GM08714 (cell line): ENCODE measurements around the gene GSTO2.
A peak's percentile ranks its signal among the peaks of the same experiment; 100 is the strongest.

Experiments
- H3K4me3 ChIP-seq: fragments of 200-500 bp; sonication (Bioruptor generic); 2 replicates; pipeline ENCODE4 v1.5.1; 2014; ENCODE audit warnings: mild to moderate bottlenecking, low read length, inconsistent platforms
- ZNF274 ChIP-seq: IDR thresholded peaks from 2 replicates; pipeline ENCODE4 v1.6.1; 2012; ENCODE audit warnings: mild to moderate bottlenecking, low read depth, low read length

Gene GSTO2

GRCh38 chr10:104328646-104328895 is 59.6 kb downstream of the GSTO2 start:
- TF ChIP-seq ZNF274 = no peak
- H3K4me3 ChIP-seq = no peak overlapping the region

- H3K4me3 ChIP-seq = no peak overlapping the region
- TF ChIP-seq ZNF274 = no peak
Measured at GRCh38 chr10:104328896-104329710, 60.1 kb downstream of the GSTO2 start.

GRCh38 chr10:104329735-104330134 is 60.8 kb downstream of the GSTO2 start:
- no peak overlapping the region for H3K4me3 ChIP-seq
- no peak for TF ChIP-seq ZNF274

DNA sequence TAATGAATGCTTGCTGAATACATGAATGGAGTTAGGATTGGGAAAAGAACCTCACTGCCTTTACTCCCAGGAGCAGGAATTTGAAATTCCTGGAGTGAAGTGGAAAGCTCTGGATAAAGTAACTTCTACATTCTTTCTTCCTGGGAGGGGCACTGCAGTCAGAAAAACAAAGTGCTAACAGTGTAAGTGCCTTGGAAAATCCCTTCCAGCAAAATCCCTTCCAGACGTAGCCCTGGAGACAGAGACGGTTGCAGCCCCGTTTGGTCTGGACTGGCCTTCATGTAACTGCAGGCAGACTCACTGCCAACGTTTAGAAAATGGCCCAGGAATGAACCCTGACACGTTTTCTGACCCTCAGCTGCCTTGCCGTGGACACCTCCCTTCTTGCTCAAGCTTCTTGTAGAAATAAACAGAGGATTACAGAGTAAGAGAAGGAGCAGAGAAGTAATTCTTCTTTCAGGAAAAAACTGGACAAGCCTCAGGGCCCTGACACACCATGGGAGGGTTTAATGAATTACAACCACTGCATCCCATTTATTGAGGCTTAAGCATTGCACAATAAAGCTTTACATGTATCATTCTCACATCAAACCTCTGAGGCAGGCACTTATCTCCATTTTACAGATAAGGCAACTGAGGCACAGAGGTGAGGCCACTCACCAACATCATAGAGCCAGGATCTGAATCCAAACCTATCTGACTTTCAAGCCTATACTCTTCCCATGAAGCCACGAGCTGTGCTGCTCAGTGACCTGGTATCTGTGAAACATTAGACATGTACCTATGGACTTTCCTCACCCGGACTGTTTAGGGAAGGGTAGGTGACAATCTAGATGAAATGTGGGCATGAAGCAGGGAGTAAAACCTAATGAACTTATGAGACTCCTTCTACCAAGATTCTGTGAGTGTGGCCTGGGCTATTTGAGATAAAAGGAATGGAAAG is 61.5 kb downstream of the GSTO2 start:
- no peak for TF ChIP-seq ZNF274
- H3K4me3 ChIP-seq = no peak overlapping the region

DNA sequence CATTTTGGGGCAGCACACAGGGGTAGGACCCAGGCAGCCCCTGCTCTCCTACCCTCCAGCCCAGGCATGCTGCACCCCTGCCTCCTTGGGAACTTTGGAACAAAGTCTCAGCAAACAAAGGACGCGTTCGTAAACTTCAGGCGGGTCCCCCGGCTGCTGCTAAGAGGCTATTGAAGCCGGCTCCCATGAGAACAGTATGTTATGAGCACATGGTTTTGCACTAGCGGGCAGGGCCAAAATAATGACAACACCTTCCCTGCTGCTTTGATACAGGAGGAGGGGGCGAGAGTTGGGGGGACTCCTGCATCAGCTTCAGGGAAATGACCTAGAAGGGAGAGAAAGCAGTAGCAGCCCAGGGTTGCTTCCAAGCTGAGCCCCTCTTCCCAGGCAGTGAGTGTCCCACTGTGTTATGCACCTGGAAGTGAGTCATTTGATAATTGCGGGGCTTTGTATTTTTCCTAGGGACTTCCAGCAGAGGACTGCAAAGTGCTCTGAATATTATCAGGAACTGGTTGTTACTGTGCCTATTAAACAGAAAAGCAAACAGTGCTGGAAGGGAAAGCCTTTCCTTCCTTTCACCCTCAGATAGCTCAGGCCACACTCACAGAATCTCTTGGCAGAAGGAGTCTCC is 62.3 kb downstream of the GSTO2 start:
- H3K4me3 ChIP-seq = no peak overlapping the region
- TF ChIP-seq ZNF274 = no peak

DNA sequence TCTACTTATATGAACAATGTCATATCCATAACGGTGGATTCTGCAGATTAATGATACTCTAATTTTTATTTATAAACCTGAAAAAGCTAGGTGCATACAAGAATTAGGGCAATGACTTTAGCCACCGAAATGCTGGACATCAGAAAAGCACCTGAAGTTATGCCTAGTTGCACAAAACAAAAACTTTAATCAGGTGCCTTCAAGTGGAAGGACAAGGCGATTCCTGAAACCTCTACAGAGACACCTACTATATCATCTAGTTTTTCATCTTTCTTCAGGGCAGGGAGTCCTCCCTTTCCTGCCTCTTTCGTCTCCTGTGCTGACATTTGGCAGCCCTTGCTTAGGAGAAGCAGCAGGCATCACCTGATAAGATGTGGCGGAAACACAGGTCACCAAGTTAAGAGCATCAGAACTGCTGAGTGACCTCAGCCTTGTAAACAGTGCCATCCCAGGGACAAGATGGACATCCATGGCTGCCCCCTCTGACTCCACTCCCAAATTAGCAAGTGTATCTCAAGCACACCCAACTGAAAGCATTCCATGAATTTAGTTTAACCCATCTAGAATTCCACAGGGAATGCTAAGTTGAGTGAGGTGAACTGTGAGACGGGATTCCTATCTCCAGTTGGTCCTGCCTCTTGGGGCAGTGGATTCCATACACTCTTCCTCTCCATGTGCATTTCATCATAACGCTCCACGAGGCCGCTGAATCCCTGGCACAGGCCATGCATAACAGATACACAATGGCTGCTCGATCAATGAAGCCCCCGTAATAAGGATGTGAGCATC is 63.5 kb downstream of the GSTO2 start:
- no peak for TF ChIP-seq ZNF274
- no peak overlapping the region for H3K4me3 ChIP-seq

DNA sequence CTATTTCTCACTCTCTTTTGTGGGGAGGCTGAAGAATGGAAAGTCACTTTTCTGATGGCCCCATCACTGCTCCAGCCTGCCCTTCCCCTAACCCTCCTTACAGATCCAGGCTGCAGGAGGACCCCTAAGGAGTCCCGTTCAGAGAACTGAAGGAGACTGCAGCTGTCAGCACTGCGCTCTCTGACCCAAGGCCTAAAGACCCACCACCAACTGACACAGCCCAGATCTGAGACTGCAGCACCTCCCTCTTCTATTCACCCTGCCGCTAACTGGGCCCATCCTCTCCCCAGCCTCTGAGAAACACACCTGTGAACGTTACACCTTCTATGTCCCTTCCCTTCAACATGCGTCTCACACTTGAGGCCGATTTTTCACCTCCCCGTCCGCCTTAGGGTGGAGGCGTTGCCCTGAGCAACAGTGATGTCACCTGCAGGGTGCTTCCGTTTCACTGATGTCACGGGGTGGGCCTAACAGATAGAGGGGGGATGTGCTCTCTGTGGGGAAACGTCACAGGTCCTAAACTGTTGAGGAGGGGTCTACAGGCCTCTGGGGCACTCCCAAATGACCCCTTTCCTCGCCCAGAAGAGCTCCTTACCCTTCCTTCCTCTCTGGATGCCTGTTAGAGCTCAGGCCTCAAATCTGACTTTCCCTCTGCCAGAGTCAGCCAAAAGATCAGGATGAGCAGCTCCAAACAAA is 64.2 kb downstream of the GSTO2 start:
- H3K4me3 ChIP-seq = no peak overlapping the region
- no peak for TF ChIP-seq ZNF274

DNA sequence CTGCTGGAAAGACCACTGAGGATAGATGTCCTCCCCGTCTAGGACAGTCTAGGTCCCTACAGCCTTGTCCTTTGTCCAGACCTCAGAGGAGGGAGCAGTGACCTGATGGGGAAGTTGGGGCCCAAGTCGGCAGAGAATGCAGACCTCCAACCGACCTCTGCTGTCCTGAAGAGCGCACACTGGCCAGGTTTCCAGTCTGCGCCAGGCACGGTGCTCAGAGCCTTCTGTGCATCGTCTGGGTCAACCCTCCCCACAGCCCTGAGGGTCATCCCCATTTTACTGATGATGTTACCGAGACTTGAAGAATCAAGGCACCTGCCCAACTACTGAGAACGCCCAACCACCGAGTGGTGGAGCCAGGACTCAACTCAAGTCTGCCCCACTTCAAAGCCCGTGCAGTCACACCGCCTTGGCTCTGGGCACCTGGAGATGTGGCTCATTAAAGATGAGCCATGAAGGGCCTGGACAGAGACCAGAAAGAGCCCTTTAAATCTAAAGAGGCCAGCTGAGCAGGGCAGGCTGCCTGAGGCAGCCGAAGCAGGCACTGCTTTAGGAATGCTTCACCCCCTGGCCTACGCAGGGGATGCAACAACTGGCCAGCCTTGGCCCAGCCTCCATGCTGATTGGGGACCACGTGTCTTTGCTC is 64.9 kb downstream of the GSTO2 start:
- H3K4me3 ChIP-seq = no peak overlapping the region
- no peak for TF ChIP-seq ZNF274

DNA sequence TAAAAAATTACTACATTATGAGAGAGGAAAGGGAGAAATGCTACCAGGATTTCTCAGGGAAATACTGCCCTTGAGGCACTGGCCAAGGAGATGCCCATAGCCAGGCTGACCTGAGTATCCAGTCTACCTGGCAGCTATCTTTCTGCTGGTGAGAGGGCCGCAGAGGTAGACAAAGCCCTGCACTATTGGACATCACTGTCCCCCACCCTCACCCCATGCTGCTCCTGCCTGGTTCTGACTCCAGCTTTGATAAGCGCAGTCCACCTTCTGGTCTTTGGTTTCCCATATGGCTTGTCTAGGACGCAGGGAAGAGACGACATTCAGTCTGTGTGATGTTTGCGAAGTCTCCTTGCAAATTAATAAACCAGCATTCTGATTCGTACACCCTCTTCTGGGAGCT is 65.6 kb downstream of the GSTO2 start:
- no peak overlapping the region for H3K4me3 ChIP-seq
- no peak for TF ChIP-seq ZNF274

- H3K4me3 ChIP-seq = no peak overlapping the region
- no peak for TF ChIP-seq ZNF274
Measured at GRCh38 chr10:104334965-104335650, 66.1 kb downstream of the GSTO2 start.

DNA sequence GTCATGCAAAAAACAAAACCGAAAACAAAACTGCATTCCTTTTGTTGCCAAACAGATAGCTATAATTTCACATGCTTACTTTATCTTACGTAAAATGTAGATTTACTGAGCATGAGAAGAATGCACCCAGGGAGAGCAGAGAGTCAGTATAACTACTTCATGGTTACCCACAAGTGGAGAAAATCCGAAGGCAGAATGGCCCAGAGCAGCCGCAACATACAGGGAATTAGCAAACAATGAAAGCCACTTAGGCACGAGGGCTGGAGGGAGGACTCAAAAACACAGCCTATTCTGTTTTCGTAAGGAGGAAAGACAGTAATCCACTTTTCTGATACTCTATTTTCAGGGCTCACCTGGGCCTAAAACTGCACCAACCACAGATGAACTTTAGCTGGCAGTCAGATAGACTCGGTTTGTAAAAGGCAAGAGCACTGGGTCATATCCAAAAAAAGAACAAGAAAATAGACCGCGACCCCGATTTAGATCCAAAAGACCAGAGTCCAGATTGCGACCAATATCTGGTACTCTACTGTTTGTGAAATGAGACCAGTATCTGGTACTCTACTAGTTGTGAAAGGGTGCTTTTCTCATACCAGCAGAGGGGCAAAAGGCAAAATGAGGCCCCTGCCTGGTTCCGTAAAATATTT is 68.0 kb downstream of the GSTO2 start:
- peak overlapping the region; percentile 76 for H3K4me3 ChIP-seq
- TF ChIP-seq ZNF274 = no peak

DNA sequence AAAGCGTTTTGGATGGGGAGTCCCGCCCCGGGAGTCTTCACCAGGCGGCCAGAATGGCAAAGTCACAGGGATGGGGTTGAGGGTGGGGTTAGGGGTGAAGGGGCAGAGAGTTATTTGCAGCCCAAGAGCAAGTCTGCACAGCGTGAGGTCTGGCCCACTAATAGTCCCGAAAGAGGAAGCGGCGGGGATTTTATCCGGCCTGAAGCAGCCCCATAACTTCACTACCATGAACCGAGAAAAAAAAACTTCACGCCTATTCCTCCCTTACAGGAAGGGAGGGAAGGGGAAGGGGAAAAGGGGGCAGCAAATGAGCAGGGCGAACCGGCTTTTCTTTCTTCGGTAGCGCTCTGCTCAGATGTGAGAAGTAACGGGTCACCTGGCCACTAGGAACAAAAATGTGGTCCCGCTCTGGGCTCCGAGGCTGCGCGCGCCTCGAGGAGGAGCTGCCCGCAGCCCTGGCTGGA is 68.6 kb downstream of the GSTO2 start:
- no peak for TF ChIP-seq ZNF274
- H3K4me3 ChIP-seq = peak overlapping the region; percentile 76
